Mammary epithelial cell (primary cell): ENCODE results near the gene SNRK.

ENCODE experiments used
- EZH2 ChIP-seq: IDR thresholded peaks from 2 replicates; pipeline ENCODE4 v1.6.1; 2012; ENCODE audit warnings: low read length, inconsistent platforms, borderline replicate concordance
- TF ChIP-seq, protein P1 (sequence below), 2 donors: IDR thresholded peaks in 1 of 2; conservative IDR thresholded peaks in 1 of 2; 2 replicates each; pipeline ENCODE4 v1.5.1; 2011 to 2012; ENCODE audit warnings: inconsistent platforms in 2 of 2, low read length in 2 of 2, mild to moderate bottlenecking in 2 of 2, control low read depth in 1 of 2, low read depth in 1 of 2; ENCODE audit not compliant: insufficient read depth in 1 of 2; ENCODE audit errors: extremely low read depth in 1 of 2

DNA sequence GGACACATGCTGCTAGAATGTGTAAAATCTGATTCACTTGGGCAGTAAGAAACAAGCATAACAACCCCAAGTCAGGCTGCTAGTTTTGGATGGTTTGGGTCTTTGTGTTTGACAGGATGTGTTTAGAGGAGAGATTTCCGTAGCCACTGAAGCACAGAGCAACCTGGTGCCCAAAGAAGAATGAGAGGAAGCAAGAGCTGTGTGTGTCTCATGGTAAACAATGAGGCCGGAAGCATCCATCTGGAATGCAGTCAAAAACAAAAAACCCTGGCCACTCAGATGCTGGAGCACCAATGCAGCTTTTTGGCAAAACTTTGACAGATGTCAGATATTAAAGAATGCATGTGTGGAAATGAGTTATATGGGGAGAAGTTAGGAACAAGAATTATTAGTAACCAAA, 39.4 kb upstream of the SNRK start:
- TF ChIP-seq, protein P1, sequence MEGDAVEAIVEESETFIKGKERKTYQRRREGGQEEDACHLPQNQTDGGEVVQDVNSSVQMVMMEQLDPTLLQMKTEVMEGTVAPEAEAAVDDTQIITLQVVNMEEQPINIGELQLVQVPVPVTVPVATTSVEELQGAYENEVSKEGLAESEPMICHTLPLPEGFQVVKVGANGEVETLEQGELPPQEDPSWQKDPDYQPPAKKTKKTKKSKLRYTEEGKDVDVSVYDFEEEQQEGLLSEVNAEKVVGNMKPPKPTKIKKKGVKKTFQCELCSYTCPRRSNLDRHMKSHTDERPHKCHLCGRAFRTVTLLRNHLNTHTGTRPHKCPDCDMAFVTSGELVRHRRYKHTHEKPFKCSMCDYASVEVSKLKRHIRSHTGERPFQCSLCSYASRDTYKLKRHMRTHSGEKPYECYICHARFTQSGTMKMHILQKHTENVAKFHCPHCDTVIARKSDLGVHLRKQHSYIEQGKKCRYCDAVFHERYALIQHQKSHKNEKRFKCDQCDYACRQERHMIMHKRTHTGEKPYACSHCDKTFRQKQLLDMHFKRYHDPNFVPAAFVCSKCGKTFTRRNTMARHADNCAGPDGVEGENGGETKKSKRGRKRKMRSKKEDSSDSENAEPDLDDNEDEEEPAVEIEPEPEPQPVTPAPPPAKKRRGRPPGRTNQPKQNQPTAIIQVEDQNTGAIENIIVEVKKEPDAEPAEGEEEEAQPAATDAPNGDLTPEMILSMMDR (conservative IDR thresholded peaks at IDR 0.05 in 1 of 2, IDR thresholded peaks at IDR 0.05 in 1 of 2; ENCODE audit: extremely low read depth in 1 of 2, insufficient read depth in 1 of 2, low read depth in 1 of 2, low read length in 2 of 2): no peak
- no peak for TF ChIP-seq EZH2
